UCSD-AML1 (cell line): ENCODE data around the gene ACER3.
A peak's percentile ranks its signal among the peaks of the same experiment; 100 is the strongest.

Source experiments
- DNase-seq: peaks from one replicate; lab custom pipeline; 2025; ENCODE audit not compliant: unreplicated experiment; lab: John Stamatoyannopoulos, UW

The ACER3 gene

GRCh38 chr11:77071671-77072605 is 211.2 kb downstream of the ACER3 start:
- no peak for DNase-seq

- DNase-seq = peak; percentile 63
These were observed 212.2 kb downstream of the ACER3 start for GRCh38 chr11:77072851-77073327.

GRCh38 chr11:77073328-77074001 is 212.7 kb downstream of the ACER3 start:
- DNase-seq = peak; percentile 63

- no peak for DNase-seq
These were observed 213.5 kb downstream of the ACER3 start for GRCh38 chr11:77074205-77074604.

- no peak for DNase-seq
These were observed 214.0 kb downstream of the ACER3 start for GRCh38 chr11:77074626-77075221.

- no peak for DNase-seq
These were observed 214.7 kb downstream of the ACER3 start for GRCh38 chr11:77075425-77075905.
